Measurements from ENCODE around the gene DDI1. TPM values are rescaled to one million over a fixed set of nuclear protein-coding genes. Genes with fewer than 3 reads are reported as not detected.

DDI1 gene
- total and polyA plus RNA-seq, 8 donors, result not detected

GRCh38 chr11:104075091-104075490 is 38.7 kb downstream of the DDI1 start:
- H3K36me3 ChIP-seq, result no peaks in the 10 kb centered on the region
- peaks cover 0 to 6% (median 2%) of the 10 kb centered on the region in 4 donors for H3K4me1 ChIP-seq
- H3K27ac ChIP-seq, result no peak overlapping the region
- DNase-seq, result no peak
- intact Hi-C loops (cut with DNase I; ENCODE audit: low total_unique reads), result no loop called here
- TF ChIP-seq POLR2AphosphoS5 (IDR thresholded peaks at IDR 0.05) (no peak), CTCF (IDR thresholded peaks at IDR 0.05) (no peak), POLR2A (IDR thresholded peaks at IDR 0.05) (no peak), EP300 (IDR thresholded peaks at IDR 0.05) (no peak)
- H3K27me3 ChIP-seq, result no peaks in the 10 kb centered on the region
- no peaks in the 10 kb centered on the region for H3K9me3 ChIP-seq
- no peak overlapping the region for H3K4me3 ChIP-seq

DNA sequence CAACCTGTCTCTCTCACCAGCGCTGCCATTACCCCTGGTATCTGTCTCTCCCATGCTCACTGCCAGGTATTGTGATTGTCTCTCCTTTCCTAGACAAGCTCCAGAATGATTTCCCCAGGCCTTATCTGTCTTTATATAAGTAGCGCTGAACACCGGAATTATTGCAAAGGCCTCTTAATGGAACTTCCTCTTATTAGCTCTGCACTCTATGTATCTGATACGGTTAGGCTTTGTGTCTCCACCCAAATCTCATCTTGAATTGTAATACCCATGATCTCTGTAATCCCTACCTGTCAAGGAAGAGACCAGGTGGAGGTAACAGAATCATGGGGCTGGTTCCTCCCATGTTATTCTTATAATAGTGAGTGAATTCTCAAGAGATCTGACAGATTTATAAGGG is 39.3 kb downstream of the DDI1 start:
- no peak for TF ChIP-seq EP300 (IDR thresholded peaks at IDR 0.05)
- TF ChIP-seq CTCF (IDR thresholded peaks at IDR 0.05), result no peak
- TF ChIP-seq POLR2AphosphoS5 (IDR thresholded peaks at IDR 0.05), result no peak
- DNase-seq, result no peak
- Histone ChIP-seq H3K36me3 (no peaks in the 10 kb centered on the region), H3K4me1 (peaks cover 0 to 6% (median 2%) of the 10 kb centered on the region in 4 donors), H3K27ac (no peak overlapping the region), H3K4me3 (no peak overlapping the region), H3K9me3 (no peaks in the 10 kb centered on the region), H3K27me3 (no peaks in the 10 kb centered on the region)
- WGBS, 5 donors, result 82 to 93% (median 87%) methylated on average over 4 of the region's 4 CpGs
- intact Hi-C loops (cut with DNase I; ENCODE audit: low total_unique reads), result no loop called here

GRCh38 chr11:104076455-104076854 is 40.0 kb downstream of the DDI1 start:
- Histone ChIP-seq H3K4me1 (peaks cover 0 to 6% (median 2%) of the 10 kb centered on the region in 4 donors), H3K27ac (no peak overlapping the region), H3K27me3 (no peaks in the 10 kb centered on the region), H3K4me3 (no peak overlapping the region), H3K36me3 (no peaks in the 10 kb centered on the region), H3K9me3 (no peaks in the 10 kb centered on the region)
- no peak for DNase-seq
- 70 to 83% (median 80%) methylated on average over 2 of the region's 2 CpGs for WGBS, 5 donors
- intact Hi-C loops (cut with DNase I; ENCODE audit: low total_unique reads), result no loop called here
- TF ChIP-seq POLR2A (IDR thresholded peaks at IDR 0.05) (no peak), POLR2AphosphoS5 (IDR thresholded peaks at IDR 0.05) (no peak), CTCF (IDR thresholded peaks at IDR 0.05) (no peak), EP300 (IDR thresholded peaks at IDR 0.05) (no peak)

- Histone ChIP-seq H3K27ac (no peak overlapping the region), H3K4me3 (no peak overlapping the region), H3K27me3 (no peaks in the 10 kb centered on the region), H3K36me3 (no peaks in the 10 kb centered on the region), H3K4me1 (peaks cover 0 to 6% (median 2%) of the 10 kb centered on the region in 4 donors), H3K9me3 (no peaks in the 10 kb centered on the region)
- intact Hi-C loops (cut with DNase I; ENCODE audit: low total_unique reads), result no loop called here
- no peak for TF ChIP-seq EP300 (IDR thresholded peaks at IDR 0.05)
- TF ChIP-seq POLR2A (IDR thresholded peaks at IDR 0.05), result no peak
- no peak for TF ChIP-seq CTCF (IDR thresholded peaks at IDR 0.05)
- TF ChIP-seq POLR2AphosphoS5 (IDR thresholded peaks at IDR 0.05), result no peak
- no peak for DNase-seq
- WGBS, 5 donors, result 64 to 78% (median 73%) methylated on average over 4 of the region's 4 CpGs
These were observed 41.8 kb downstream of the DDI1 start for GRCh38 chr11:104078245-104078644.

Data from stomach (tissue), 9 donors.